ENCODE results near the gene CAMK2B. TPM values are rescaled to one million over a fixed set of nuclear protein-coding genes. Genes with fewer than 3 reads are reported as not detected.

CAMK2B gene
- total RNA-seq (2022; extraction: Qiagen RNA extraction; ENCODE audit: low read depth): 0.09 to 0.46 TPM (median 0.29 TPM) in 5 replicates

DNA sequence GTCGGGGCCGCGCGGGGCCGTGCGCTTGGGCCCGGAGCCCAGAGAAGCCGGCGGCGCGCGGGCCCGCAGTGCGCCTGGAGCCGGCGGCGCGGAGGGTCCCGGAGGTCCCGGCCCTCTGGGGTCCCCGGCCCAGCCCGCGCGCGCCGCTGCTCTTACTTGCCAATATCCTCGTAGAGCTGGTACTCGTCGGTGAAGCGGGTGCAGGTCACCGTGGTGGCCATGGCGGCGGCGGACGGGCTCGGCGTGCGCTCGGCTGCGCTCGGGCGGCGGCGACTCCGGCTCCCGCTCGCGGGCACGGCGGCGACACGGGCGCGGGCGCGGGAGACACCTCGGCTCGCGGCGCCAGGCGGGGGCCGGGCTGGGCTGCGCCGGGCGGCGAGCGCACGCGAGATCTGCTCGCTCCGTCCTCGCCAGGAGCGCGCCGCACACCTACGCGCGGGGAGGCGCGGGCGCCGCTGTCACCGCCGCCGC, at the start of gene CAMK2B:
Gene CAMK2B (minus strand): TSS at position 394 of the 471 bp plus-strand sequence. CDS start 173 bp downstream, at position 221.

DNA sequence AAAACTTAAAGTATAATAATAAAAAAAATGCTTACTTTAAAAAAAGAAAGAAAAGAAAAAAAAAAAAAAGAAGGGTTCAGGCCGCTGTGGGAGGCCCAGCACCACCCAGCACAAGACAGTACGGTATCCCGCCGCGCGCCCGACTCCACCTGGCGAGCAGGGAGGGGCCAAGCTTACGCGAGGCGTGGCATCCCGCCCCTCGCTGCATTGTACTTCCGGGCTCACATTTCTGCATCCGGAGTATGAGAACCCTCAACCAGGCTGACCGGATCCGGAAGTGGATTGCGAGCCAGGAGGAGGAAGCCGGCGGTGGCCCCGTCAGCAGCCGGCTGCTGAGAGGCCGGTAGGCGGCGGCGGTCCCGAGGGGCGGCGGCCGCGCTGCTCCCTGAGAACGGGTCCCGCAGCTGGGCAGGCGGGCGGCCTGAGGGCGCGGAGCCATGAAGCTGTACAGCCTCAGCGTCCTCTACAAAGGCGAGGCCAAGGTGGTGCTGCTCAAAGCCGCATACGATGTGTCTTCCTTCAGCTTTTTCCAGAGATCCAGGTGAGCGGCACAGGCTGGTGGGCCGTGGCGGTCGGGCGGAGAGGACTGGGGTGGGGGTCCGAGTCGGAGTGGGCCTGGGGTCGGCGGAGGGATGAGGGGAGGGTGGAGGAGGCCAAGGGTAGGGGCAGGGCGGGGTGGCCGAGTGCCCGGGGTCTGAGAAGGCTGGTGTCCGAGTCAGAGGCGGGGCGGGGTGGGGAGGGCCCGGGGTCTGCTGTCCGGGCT, 124.5 kb downstream of the CAMK2B start, which contains the start of gene YKT6:
Gene YKT6 (plus strand): TSS at position 280 of the 763 bp plus-strand sequence. CDS start 158 bp downstream, at position 438.

DNA sequence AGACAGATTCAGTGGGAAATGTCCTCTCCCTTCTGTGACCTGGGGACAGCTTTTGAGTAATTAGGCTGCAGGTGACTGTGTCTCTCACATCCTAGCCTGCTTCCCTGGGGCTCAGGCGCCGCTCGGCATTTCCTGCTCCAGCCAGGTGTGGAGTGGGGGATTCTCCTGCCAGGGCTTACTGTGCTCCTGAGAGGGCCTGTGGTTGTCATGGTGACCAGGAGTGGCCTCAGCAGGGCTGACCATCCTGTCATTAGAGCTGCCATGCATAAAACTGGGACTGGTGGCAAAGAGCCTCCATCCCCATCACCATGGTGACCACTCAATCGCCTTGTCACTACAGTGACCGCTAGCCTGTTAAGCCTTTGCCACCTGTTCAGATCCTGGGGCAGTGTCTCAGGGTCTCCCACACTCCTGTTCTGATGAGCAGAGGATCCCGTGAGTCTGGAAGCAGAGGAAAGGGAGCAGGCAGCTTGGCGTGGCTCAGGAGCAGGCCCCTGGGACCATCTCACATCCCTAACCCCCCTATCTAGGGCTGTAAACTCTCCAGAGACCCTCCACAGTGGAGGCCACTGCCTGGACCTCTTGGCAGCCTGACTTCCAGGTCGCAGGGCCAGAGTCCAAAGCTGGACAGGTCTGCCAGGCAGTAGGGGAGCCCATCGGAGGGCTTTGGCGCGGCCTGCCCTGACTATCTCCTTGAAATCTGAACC, 136.0 kb downstream of the CAMK2B start, which contains the start of gene GCK:
Gene GCK (minus strand): TSS at position 154 of the 707 bp plus-strand sequence. CDS start 486 bp downstream, outside the sequence.

Other genes starting within 250 kb of the CAMK2B start
- 5.6 to 7.5 TPM (median 6.6 TPM) in 5 replicates for gene POLM, start 243.1 kb downstream of the CAMK2B start, total RNA-seq (2022; extraction: Qiagen RNA extraction; ENCODE audit: low read depth)
- 0.05 TPM in 1 of 5 replicates, not detected in the others for gene AEBP1, start 221.2 kb downstream of the CAMK2B start, total RNA-seq (2022; extraction: Qiagen RNA extraction; ENCODE audit: low read depth)
- gene POLD2, start 202.0 kb downstream of the CAMK2B start, total RNA-seq (2022; extraction: Qiagen RNA extraction; ENCODE audit: low read depth): 131 to 171 TPM (median 158 TPM) in 5 replicates
- 1.2 TPM in 1 of 5 replicates, not detected in the others for gene MYL7, start 184.3 kb downstream of the CAMK2B start, total RNA-seq (2022; extraction: Qiagen RNA extraction; ENCODE audit: low read depth)
- not detected in 5 replicates for gene GCK, start 136.2 kb downstream of the CAMK2B start, total RNA-seq (2022; extraction: Qiagen RNA extraction; ENCODE audit: low read depth)
- gene YKT6, start 124.6 kb downstream of the CAMK2B start, total RNA-seq (2022; extraction: Qiagen RNA extraction; ENCODE audit: low read depth): 111 to 125 TPM (median 118 TPM) in 5 replicates
- gene NUDCD3, start 165.1 kb upstream of the CAMK2B start, total RNA-seq (2022; extraction: Qiagen RNA extraction; ENCODE audit: low read depth): 46.4 to 55.1 TPM (median 50.4 TPM) in 5 replicates
- gene NPC1L1, start 215.7 kb upstream of the CAMK2B start, total RNA-seq (2022; extraction: Qiagen RNA extraction; ENCODE audit: low read depth): 0.05 to 0.14 TPM (median 0.06 TPM) in 5 replicates
- 105 to 160 TPM (median 125 TPM) in 5 replicates for gene DDX56, start 248.3 kb upstream of the CAMK2B start, total RNA-seq (2022; extraction: Qiagen RNA extraction; ENCODE audit: low read depth)

Data from A549 treated with RU486 at 1 μM for 4 hours (cell line).